ENCODE results near the gene NMU. TPM values are rescaled to one million over a fixed set of nuclear protein-coding genes. Genes with fewer than 3 reads are reported as not detected.

The NMU gene
- total RNA-seq, 4 donors from 2014 or later: not detected

- DNase-seq: no peak
- Histone ChIP-seq H3K27ac (no peak overlapping the region), H3K36me3 (no peaks in the 10 kb centered on the region), H3K4me3 (no peak overlapping the region), H3K4me1 (no peaks in the 10 kb centered on the region), H3K9me3 (no peaks in the 10 kb centered on the region), H3K27me3 (no peaks in the 10 kb centered on the region)
- no peak for TF ChIP-seq POLR2A (IDR thresholded peaks at IDR 0.05)
- TF ChIP-seq, protein P1, sequence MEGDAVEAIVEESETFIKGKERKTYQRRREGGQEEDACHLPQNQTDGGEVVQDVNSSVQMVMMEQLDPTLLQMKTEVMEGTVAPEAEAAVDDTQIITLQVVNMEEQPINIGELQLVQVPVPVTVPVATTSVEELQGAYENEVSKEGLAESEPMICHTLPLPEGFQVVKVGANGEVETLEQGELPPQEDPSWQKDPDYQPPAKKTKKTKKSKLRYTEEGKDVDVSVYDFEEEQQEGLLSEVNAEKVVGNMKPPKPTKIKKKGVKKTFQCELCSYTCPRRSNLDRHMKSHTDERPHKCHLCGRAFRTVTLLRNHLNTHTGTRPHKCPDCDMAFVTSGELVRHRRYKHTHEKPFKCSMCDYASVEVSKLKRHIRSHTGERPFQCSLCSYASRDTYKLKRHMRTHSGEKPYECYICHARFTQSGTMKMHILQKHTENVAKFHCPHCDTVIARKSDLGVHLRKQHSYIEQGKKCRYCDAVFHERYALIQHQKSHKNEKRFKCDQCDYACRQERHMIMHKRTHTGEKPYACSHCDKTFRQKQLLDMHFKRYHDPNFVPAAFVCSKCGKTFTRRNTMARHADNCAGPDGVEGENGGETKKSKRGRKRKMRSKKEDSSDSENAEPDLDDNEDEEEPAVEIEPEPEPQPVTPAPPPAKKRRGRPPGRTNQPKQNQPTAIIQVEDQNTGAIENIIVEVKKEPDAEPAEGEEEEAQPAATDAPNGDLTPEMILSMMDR (IDR thresholded peaks at IDR 0.05 in 4 of 5, conservative IDR thresholded peaks at IDR 0.05 in 1 of 5): no peak
- intact Hi-C loops (cut with DNase I; ENCODE audit: low total_unique reads): no loop called here
- in situ Hi-C loops (cut with MboI; ENCODE audit: low sequenced_read_pairs in 4 of 4): no loop called here
- no peak for ATAC-seq
These were observed 30.4 kb upstream of the NMU start for GRCh38 chr4:55666535-55666934.

- Histone ChIP-seq H3K36me3 (no peaks in the 10 kb centered on the region), H3K27ac (no peak overlapping the region), H3K4me3 (no peak overlapping the region), H3K27me3 (no peaks in the 10 kb centered on the region), H3K9me3 (no peaks in the 10 kb centered on the region), H3K4me1 (no peaks in the 10 kb centered on the region)
- TF ChIP-seq, protein P1 (IDR thresholded peaks at IDR 0.05 in 4 of 5, conservative IDR thresholded peaks at IDR 0.05 in 1 of 5): no peak
- no peak for TF ChIP-seq POLR2A (IDR thresholded peaks at IDR 0.05)
- in situ Hi-C loops (cut with MboI; ENCODE audit: low sequenced_read_pairs in 4 of 4) (no loop called here), intact Hi-C loops (cut with DNase I; ENCODE audit: low total_unique reads) (no loop called here)
- DNase-seq (no peak), ATAC-seq (no peak)
These were observed 27.0 kb upstream of the NMU start for GRCh38 chr4:55663145-55663544.

GRCh38 chr4:55661398-55662056 lies 25.4 kb upstream of the NMU start:
- no peaks in the 10 kb centered on the region for H3K4me1 ChIP-seq
- DNase-seq (no peak), ATAC-seq (no peak)
- no peaks in the 10 kb centered on the region for H3K9me3 ChIP-seq
- in situ Hi-C loops (cut with MboI; ENCODE audit: low sequenced_read_pairs in 4 of 4): no loop called here
- TF ChIP-seq POLR2A (IDR thresholded peaks at IDR 0.05): no peak
- intact Hi-C loops (cut with DNase I; ENCODE audit: low total_unique reads): no loop called here
- H3K36me3 ChIP-seq: no peaks in the 10 kb centered on the region
- H3K27ac ChIP-seq: no peak overlapping the region
- no peak overlapping the region for H3K4me3 ChIP-seq
- no peaks in the 10 kb centered on the region for H3K27me3 ChIP-seq

GRCh38 chr4:55658657-55659056 lies 22.6 kb upstream of the NMU start:
- intact Hi-C loops (cut with DNase I; ENCODE audit: low total_unique reads): no loop called here
- Histone ChIP-seq H3K4me3 (no peak overlapping the region), H3K4me1 (no peaks in the 10 kb centered on the region), H3K27ac (no peak overlapping the region), H3K27me3 (no peaks in the 10 kb centered on the region), H3K9me3 (no peaks in the 10 kb centered on the region), H3K36me3 (no peaks in the 10 kb centered on the region)
- TF ChIP-seq POLR2A (IDR thresholded peaks at IDR 0.05): no peak
- TF ChIP-seq, protein P1 (IDR thresholded peaks at IDR 0.05 in 4 of 5, conservative IDR thresholded peaks at IDR 0.05 in 1 of 5): no peak
- no peak for DNase-seq
- in situ Hi-C loops (cut with MboI; ENCODE audit: low sequenced_read_pairs in 4 of 4): no loop called here
- no peak for ATAC-seq

DNA sequence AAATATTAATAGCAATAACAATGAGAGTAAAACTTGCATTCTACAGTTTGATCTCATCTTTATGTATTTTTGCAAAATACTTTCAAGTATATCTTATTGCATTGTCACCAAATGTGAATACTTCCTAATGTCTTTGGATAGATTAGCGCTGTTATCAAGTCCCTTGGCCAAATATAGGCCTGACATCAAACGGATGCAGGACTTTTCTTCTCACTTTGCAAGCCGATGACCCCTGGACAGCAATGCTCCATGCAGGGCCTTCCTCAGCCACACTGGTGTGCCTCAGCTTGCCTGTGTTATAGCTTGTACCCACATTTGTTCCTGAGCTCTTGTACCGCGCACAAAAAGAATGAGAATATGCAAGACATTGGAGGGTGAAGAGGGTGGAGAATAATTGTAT lies 18.0 kb upstream of the NMU start:
- Histone ChIP-seq H3K4me3 (no peak overlapping the region), H3K36me3 (no peaks in the 10 kb centered on the region), H3K27me3 (no peaks in the 10 kb centered on the region), H3K9me3 (no peaks in the 10 kb centered on the region), H3K27ac (no peak overlapping the region), H3K4me1 (no peaks in the 10 kb centered on the region)
- in situ Hi-C loops (cut with MboI; ENCODE audit: low sequenced_read_pairs in 4 of 4): no loop called here
- TF ChIP-seq, protein P1 (IDR thresholded peaks at IDR 0.05 in 4 of 5, conservative IDR thresholded peaks at IDR 0.05 in 1 of 5): no peak
- TF ChIP-seq POLR2A (IDR thresholded peaks at IDR 0.05): no peak
- DNase-seq (no peak), ATAC-seq (no peak)
- intact Hi-C loops (cut with DNase I; ENCODE audit: low total_unique reads): no loop called here
